HCT116 (cell line): ENCODE data around the gene SLC22A24. TPM values are rescaled to one million over a fixed set of nuclear protein-coding genes. Genes with fewer than 3 reads are reported as not detected.

ENCODE experiments used
- ATAC-seq: fragments of 200-7000 bp; cut with Tn5 transposase; 2 replicates; pipeline ENCODE4 v1.9.1; 2020; ENCODE audit warnings: mild to moderate bottlenecking, moderate library complexity
- BruUV-seq: library from RNA; stranded (reverse); fragments of 400-500 nt; replicated peaks from 2 replicates; lab custom pipeline; 2021; lab: Mats Ljungman, UMichigan
- CTCF ChIA-PET: fragments of 300-600 bp; sonication (Branson Sonifier 250); formaldehyde crosslinking; loops from one replicate; lab custom pipeline; 2021; ENCODE audit warnings: antibody characterized with exemption; lab: Charles Lee
- POLR2A ChIA-PET: fragments of 300-600, 350-600 bp; sonication (Branson Sonifier 250); formaldehyde crosslinking; loops from one replicate; lab custom pipeline; 2021; ENCODE audit warnings: antibody characterized with exemption; lab: Charles Lee
- RAD21 ChIA-PET, 2 experiments: fragments of 300-600 bp; sonication (Branson Sonifier 250); formaldehyde crosslinking; loops; one replicate each; lab custom pipeline; 2023; ENCODE audit warnings: low total read pairs in 2 of 2; ENCODE audit not compliant: uncharacterized antibody in 2 of 2, unreplicated experiment in 2 of 2, low non-redundant PET in 1 of 2; lab: Charles Lee
- DNase-seq: peaks from one replicate; pipeline ENCODE4 v3.0.0-alpha.2; 2010; ENCODE audit warnings: low read depth, low spot score
- H2AFZ ChIP-seq: fragments of 200-600 bp; shearing (Covaris generic), sonication (generic); 2 replicates; pipeline ENCODE4 v1.6.1; 2017; ENCODE audit warnings: low read depth, mixed run types, mixed read lengths, antibody characterized with exemption, low read length; ENCODE audit not compliant: poor library complexity, severe bottlenecking
- H3K27ac ChIP-seq: 2 replicates; pipeline ENCODE4 v1.5.1; 2012; ENCODE audit warnings: low read depth, low read length
- H3K27me3 ChIP-seq: fragments of 200-600 bp; sonication (generic); 2 replicates; pipeline ENCODE4 v1.6.1; 2016; ENCODE audit warnings: mixed run types, low read length, mixed read lengths; ENCODE audit not compliant: insufficient read depth
- H3K36me3 ChIP-seq, 2 experiments: fragments of 200-500 bp in 1 of 2; fragments of 200-600 bp in 1 of 2; sonication (Bioruptor generic) in 1 of 2; sonication (generic) in 1 of 2; 2 replicates each; pipeline versions ENCODE4 v1.5.1 to v1.6.1; 2014 to 2016; ENCODE audit warnings: low read length in 2 of 2, inconsistent platforms in 1 of 2, mixed read lengths in 1 of 2, mixed run types in 1 of 2; ENCODE audit not compliant: insufficient read depth in 2 of 2, control insufficient read depth in 1 of 2
- H3K4me1 ChIP-seq, 2 experiments: fragments of 200-600 bp in 1 of 2; sonication (generic) in 1 of 2; 2 replicates each; pipeline versions ENCODE4 v1.5.1 to v1.6.1; 2012 to 2017; ENCODE audit warnings: low read length in 2 of 2, inconsistent platforms in 1 of 2, mild to moderate bottlenecking in 1 of 2, mixed read lengths in 1 of 2, mixed run types in 1 of 2, moderate library complexity in 1 of 2; ENCODE audit not compliant: insufficient read depth in 2 of 2, control insufficient read depth in 1 of 2
- H3K4me2 ChIP-seq: fragments of 200-600 bp; sonication (generic); 2 replicates; pipeline ENCODE4 v1.6.1; 2017; ENCODE audit warnings: mixed run types, low read length, mixed read lengths
- H3K4me3 ChIP-seq, 2 experiments: fragments of 200-600 bp in 1 of 2; sonication (generic) in 1 of 2; replicated peaks in 1 of 2; 2 replicates each; pipeline ENCODE4 v1.5.1; 2011 to 2016; ENCODE audit warnings: low read length in 2 of 2, control low read depth in 1 of 2, low read depth in 1 of 2, mild to moderate bottlenecking in 1 of 2, mixed read lengths in 1 of 2, mixed run types in 1 of 2
- H3K79me2 ChIP-seq: fragments of 200-600 bp; sonication (generic); 2 replicates; pipeline ENCODE4 v1.6.1; 2017; ENCODE audit warnings: mild to moderate bottlenecking, mixed run types, low read length, moderate library complexity, mixed read lengths; ENCODE audit not compliant: insufficient read depth
- H3K9ac ChIP-seq: fragments of 200-600 bp; sonication (generic); 2 replicates; pipeline ENCODE4 v1.6.1; 2016; ENCODE audit warnings: low read length, mixed read lengths
- H3K9me2 ChIP-seq: fragments of 200-600 bp; sonication (generic), shearing (Covaris generic); 2 replicates; pipeline ENCODE4 v1.6.1; 2017; ENCODE audit warnings: mixed run types, mild to moderate bottlenecking, moderate library complexity; ENCODE audit not compliant: insufficient read depth
- H3K9me3 ChIP-seq, 2 experiments: fragments of 200-500 bp in 1 of 2; fragments of 200-600 bp in 1 of 2; sonication (Bioruptor generic) in 1 of 2; sonication (generic) in 1 of 2; 2 replicates each; pipeline ENCODE4 v1.6.1; 2014 to 2017; ENCODE audit warnings: low read length in 2 of 2, mixed read lengths in 2 of 2, inconsistent platforms in 1 of 2, low read depth in 1 of 2, mild to moderate bottlenecking in 1 of 2, mixed run types in 1 of 2, moderate library complexity in 1 of 2; ENCODE audit not compliant: control insufficient read depth in 1 of 2, insufficient read depth in 1 of 2
- H4K20me1 ChIP-seq: fragments of 200-600 bp; sonication (generic), shearing (Covaris generic); 2 replicates; pipeline ENCODE4 v1.6.1; 2017; ENCODE audit warnings: mixed run types, mild to moderate bottlenecking, moderate library complexity; ENCODE audit not compliant: insufficient read depth
- CEBPB ChIP-seq: IDR thresholded peaks from 2 replicates; pipeline ENCODE4 v1.6.1; 2012; ENCODE audit warnings: low read depth
- EZH2 ChIP-seq: fragments of 200-600 bp; sonication (generic); IDR thresholded peaks from 2 replicates; pipeline ENCODE4 v1.6.1; 2017; ENCODE audit warnings: antibody characterized with exemption, mixed run types
- EZH2phosphoT487 ChIP-seq: fragments of 200-600 bp; IDR thresholded peaks from 2 replicates; pipeline ENCODE4 v1.6.1; 2018; ENCODE audit warnings: antibody characterized with exemption, borderline replicate concordance
- FOSL1 ChIP-seq: IDR thresholded peaks from 2 replicates; pipeline ENCODE4 v1.6.1; 2012; ENCODE audit warnings: low read depth
- POLR2A ChIP-seq: IDR thresholded peaks from 2 replicates; pipeline ENCODE4 v1.7.0; 2011; ENCODE audit warnings: borderline replicate concordance; ENCODE audit not compliant: insufficient read depth, insufficient read length; ENCODE audit errors: extremely low read depth
- POLR2AphosphoS5 ChIP-seq: IDR thresholded peaks from 2 replicates; pipeline ENCODE4 v1.6.1; 2011; ENCODE audit warnings: mild to moderate bottlenecking, low read depth, low read length, moderate library complexity
- RAD21 ChIP-seq: IDR thresholded peaks from 2 replicates; pipeline ENCODE4 v1.6.1; 2012; ENCODE audit warnings: low read depth, mild to moderate bottlenecking
- SRF ChIP-seq: IDR thresholded peaks from 2 replicates; pipeline ENCODE4 v1.6.1; 2012; ENCODE audit warnings: low read depth
- YY1 ChIP-seq: IDR thresholded peaks from 2 replicates; pipeline ENCODE4 v1.6.1; 2011; ENCODE audit warnings: low read length, low read depth, moderate library complexity, mild to moderate bottlenecking; ENCODE audit not compliant: insufficient replicate concordance; ENCODE audit errors: extremely low read depth
- ZNF274 ChIP-seq: fragments of 200-500 bp; sonication (Bioruptor generic); IDR thresholded peaks from 2 replicates; pipeline ENCODE4 v1.6.1; 2014; ENCODE audit warnings: mild to moderate bottlenecking, low read depth, low read length, inconsistent platforms
- intact Hi-C: fragments of 100-400 bp; cut with micrococcal nuclease; formaldehyde crosslinking; loops from 2 replicates; pipeline ENCODE4 v1.10.0; 2022
- total RNA-seq: library from RNA; stranded (reverse); gene quantifications from one replicate; pipeline ENCODE4 v1.2.1, GENCODE V29; 2021; ENCODE audit not compliant: unreplicated experiment
- TF ChIP-seq, protein P1 (sequence below): IDR thresholded peaks from 2 replicates; pipeline ENCODE4 v1.6.1; 2011; ENCODE audit warnings: mild to moderate bottlenecking, low read length, moderate library complexity; ENCODE audit not compliant: insufficient replicate concordance; ENCODE audit errors: extremely low read depth
- TF ChIP-seq, protein P2 (sequence below): IDR thresholded peaks from 2 replicates; pipeline ENCODE4 v1.6.1; 2012; ENCODE audit warnings: low read depth

Gene SLC22A24
- total RNA-seq, 1 experiment from 2014 or later, result not detected

DNA sequence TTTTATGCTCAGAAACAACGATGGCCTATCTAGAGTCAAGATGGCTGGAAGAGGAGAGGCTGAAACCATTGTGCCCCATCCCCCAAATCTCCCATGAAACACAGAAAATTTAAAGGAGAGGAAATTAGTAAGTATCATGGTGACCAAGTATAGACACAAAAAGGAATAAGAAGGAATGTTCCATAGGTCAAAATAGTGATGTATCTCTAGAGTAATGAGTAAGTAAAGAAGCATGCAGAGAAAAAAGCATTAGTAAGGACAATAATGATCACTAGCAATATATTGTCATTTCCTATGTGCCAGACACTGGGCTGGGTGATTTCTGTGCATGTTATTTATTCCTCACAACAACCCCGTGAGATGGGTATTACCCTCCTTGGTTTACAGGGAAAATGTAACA lies 2.6 kb upstream of the SLC22A24 start (continued):
- TF ChIP-seq, protein P1, sequence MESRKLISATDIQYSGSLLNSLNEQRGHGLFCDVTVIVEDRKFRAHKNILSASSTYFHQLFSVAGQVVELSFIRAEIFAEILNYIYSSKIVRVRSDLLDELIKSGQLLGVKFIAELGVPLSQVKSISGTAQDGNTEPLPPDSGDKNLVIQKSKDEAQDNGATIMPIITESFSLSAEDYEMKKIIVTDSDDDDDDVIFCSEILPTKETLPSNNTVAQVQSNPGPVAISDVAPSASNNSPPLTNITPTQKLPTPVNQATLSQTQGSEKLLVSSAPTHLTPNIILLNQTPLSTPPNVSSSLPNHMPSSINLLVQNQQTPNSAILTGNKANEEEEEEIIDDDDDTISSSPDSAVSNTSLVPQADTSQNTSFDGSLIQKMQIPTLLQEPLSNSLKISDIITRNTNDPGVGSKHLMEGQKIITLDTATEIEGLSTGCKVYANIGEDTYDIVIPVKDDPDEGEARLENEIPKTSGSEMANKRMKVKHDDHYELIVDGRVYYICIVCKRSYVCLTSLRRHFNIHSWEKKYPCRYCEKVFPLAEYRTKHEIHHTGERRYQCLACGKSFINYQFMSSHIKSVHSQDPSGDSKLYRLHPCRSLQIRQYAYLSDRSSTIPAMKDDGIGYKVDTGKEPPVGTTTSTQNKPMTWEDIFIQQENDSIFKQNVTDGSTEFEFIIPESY, result no peak
- no peak for TF ChIP-seq ZNF274
- no peak for TF ChIP-seq YY1
- no peak for TF ChIP-seq POLR2AphosphoS5
- no peak for TF ChIP-seq CEBPB
- no peak for TF ChIP-seq FOSL1
- TF ChIP-seq POLR2A, result no peak

DNA sequence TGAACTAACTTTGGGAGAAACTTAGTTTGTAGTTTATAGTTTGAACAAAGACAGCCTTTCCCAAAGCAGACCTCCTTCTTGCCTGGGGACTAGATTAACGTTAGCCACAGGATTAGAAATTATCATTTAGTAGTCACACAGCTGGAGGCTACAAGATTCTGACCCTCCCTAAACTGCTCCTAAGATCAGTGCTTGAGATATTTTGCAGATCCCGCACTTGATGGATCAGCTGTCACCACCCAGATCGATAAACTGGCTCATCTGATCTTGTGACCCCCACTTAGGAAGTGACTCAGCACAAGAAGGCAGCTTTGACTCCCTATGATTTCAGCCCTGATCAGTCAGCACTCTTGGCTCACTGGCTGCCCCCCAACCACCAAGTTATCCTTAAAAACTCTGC lies 1.6 kb downstream of the SLC22A24 start:
- Histone ChIP-seq H3K9me3 (no peaks in the 10 kb centered on the region), H3K79me2 (no peaks in the 10 kb centered on the region), H3K4me2 (no peak overlapping the region), H3K36me3 (no peaks in the 10 kb centered on the region), H3K9me2 (no peaks in the 10 kb centered on the region), H3K4me1 (no peaks in the 10 kb centered on the region), H2AFZ (no peak overlapping the region), H3K27me3 (peaks cover 67% of the 10 kb centered on the region), H3K9ac (no peak overlapping the region), H4K20me1 (no peaks in the 10 kb centered on the region), H3K27ac (no peak overlapping the region), H3K4me3 (no peak overlapping the region)
- RAD21 ChIA-PET, result no interaction called here
- intact Hi-C loops, result loop anchor here (10.0 kb wide), 1 partner anchor 48 kb away; no protein-coding TSS in a partner anchor
- POLR2A ChIA-PET, result no interaction called here
- DNase-seq, result no peak
- no peak for ATAC-seq
- TF ChIP-seq SRF, result no peak
- TF ChIP-seq ZNF274, result no peak
- no peak for TF ChIP-seq EZH2
- TF ChIP-seq, protein P2, sequence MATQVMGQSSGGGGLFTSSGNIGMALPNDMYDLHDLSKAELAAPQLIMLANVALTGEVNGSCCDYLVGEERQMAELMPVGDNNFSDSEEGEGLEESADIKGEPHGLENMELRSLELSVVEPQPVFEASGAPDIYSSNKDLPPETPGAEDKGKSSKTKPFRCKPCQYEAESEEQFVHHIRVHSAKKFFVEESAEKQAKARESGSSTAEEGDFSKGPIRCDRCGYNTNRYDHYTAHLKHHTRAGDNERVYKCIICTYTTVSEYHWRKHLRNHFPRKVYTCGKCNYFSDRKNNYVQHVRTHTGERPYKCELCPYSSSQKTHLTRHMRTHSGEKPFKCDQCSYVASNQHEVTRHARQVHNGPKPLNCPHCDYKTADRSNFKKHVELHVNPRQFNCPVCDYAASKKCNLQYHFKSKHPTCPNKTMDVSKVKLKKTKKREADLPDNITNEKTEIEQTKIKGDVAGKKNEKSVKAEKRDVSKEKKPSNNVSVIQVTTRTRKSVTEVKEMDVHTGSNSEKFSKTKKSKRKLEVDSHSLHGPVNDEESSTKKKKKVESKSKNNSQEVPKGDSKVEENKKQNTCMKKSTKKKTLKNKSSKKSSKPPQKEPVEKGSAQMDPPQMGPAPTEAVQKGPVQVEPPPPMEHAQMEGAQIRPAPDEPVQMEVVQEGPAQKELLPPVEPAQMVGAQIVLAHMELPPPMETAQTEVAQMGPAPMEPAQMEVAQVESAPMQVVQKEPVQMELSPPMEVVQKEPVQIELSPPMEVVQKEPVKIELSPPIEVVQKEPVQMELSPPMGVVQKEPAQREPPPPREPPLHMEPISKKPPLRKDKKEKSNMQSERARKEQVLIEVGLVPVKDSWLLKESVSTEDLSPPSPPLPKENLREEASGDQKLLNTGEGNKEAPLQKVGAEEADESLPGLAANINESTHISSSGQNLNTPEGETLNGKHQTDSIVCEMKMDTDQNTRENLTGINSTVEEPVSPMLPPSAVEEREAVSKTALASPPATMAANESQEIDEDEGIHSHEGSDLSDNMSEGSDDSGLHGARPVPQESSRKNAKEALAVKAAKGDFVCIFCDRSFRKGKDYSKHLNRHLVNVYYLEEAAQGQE, result no peak
- TF ChIP-seq EZH2phosphoT487, result no peak
- TF ChIP-seq RAD21, result no peak
- BruUV-seq, result no TSS peak
- CTCF ChIA-PET, result no interaction called here
